GM12892 (cell line): ENCODE data around the gene ANKRD13C.
"Not testable (repeated sequence)": the region's sequence is repeated elsewhere in the genome, so short reads cannot be mapped to it uniquely, and the experiment has no call there.

Source experiments
- POLR2A ChIP-seq: IDR thresholded peaks from 2 replicates; pipeline ENCODE4 v1.6.1; 2011; ENCODE audit warnings: low read depth, low read length, control low read depth
- TAF1 ChIP-seq: IDR thresholded peaks from 2 replicates; pipeline ENCODE4 v1.6.1; 2011; ENCODE audit warnings: low read depth, mild to moderate bottlenecking, control low read depth, low read length, borderline replicate concordance

GRCh38 chr1:70371586-70371985 lies 17.1 kb upstream of the ANKRD13C start:
- TF ChIP-seq TAF1, POLR2A: not testable (repeated sequence)
